Measurements from ENCODE around the gene NOX1.
"Not testable (repeated sequence)": the region's sequence is repeated elsewhere in the genome, so short reads cannot be mapped to it uniquely, and the experiment has no call there.

NOX1 gene

DNA sequence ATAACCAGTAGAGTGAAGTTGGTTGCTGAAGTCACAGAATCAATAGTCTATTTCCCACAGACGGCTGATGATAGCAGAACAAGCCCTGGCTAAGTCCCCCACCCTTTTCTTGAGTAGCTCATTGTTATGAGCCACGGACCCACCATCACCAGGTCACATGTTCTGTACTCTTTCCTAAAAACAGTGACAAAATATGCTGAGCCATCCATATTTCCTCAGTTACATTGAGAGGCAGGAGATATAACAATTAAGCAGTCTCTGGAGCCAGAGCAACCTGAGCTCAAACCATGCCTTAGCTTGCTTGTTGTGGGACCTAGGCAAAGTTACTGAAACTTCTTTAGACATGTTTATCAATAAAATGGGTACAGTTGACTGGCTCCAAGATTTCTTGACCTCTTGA lies 56.8 kb downstream of the NOX1 start:
- H3K27me3 ChIP-seq (ENCODE audit: control insufficient read depth in 1 of 2, insufficient read depth in 2 of 2, low read length in 2 of 2), result no peaks in the 10 kb centered on the region
- no peak overlapping the region for H3K9ac ChIP-seq (ENCODE audit: low read length)
- H3K36me3 ChIP-seq (ENCODE audit: insufficient read depth, low read length), result no peaks in the 10 kb centered on the region
- H3K4me1 ChIP-seq (ENCODE audit: insufficient read depth, low read length), result no peaks in the 10 kb centered on the region
- no peaks in the 10 kb centered on the region for H3K9me3 ChIP-seq (ENCODE audit: low read length)
- no peak overlapping the region for H3K4me3 ChIP-seq (ENCODE audit: low read depth in 1 of 2, low read length in 2 of 2)
- H3K27ac ChIP-seq (ENCODE audit: low read depth, low read length), result no peak overlapping the region

DNA sequence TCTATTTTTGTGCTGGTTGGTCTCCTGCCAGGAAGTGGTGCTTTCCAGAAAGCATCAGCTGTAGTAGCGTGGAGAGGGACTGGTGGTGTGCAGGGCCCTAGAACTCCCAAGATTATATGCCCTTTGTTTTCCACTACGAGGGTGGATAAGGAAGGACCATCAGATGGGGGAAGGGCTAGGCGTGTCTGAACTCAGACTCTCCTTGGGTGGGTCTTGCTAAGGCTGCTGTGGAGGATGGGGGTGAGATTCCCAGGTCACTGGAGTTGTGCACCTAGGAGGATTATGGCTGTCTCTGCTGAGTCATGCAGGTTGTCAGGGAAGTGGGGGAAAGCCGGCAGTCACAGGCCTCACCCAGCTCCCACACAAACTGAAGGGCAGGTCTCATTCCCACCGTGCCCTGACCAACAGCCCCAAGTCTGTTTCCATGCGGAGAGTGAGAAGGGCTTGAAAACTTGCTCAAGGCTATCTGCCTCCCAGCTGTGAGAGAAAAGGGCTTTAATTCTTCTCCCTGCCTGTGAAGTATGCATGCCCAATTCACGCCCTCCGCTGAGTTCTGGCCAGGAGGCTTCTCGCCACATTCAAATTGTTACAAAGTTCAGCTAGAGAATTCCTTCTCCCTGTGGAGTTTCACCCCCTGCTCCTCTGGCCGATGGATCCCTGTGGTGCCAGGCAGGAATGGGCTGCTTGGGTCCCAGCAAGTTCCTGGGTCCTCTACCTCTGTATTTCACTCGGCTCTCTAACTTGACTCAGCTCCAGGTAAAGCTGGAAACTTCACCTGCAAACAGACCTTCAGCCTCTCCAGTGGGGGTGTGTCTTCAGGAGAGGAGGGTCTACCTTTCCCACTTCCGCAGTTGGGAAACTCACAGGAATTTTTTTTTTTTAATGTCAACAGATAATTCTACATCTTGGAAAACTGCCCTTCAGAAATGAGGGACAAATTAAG lies 61.7 kb downstream of the NOX1 start:
- Histone ChIP-seq H3K9ac (ENCODE audit: low read length) (no peak overlapping the region), H3K9me3 (ENCODE audit: low read length) (no peaks in the 10 kb centered on the region), H3K27ac (ENCODE audit: low read depth, low read length) (no peak overlapping the region), H3K4me3 (ENCODE audit: low read depth in 1 of 2, low read length in 2 of 2) (no peak overlapping the region), H3K36me3 (ENCODE audit: insufficient read depth, low read length) (no peaks in the 10 kb centered on the region), H3K4me1 (ENCODE audit: insufficient read depth, low read length) (no peaks in the 10 kb centered on the region), H3K27me3 (ENCODE audit: control insufficient read depth in 1 of 2, insufficient read depth in 2 of 2, low read length in 2 of 2) (no peaks in the 10 kb centered on the region)

DNA sequence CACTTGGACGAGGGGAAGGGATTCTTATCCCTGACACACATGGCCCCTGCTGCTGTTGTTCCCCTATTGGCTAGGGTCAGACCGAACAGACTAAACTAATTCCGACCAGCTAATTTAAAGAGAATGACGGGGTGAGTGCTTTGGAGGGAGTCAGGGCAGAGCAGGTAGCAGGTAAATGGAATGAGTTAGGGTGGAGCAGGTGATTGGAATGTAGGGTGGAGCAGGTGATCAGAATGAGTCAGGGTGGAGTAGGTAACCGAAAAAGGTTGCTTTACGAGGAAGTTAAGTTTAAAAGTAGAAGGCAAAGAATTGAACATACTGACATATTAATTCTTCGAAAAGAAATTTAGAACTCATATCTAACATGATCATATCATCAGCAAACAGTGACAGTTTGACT lies 65.9 kb downstream of the NOX1 start:
- H3K4me1 ChIP-seq (ENCODE audit: insufficient read depth, low read length); H3K36me3 ChIP-seq (ENCODE audit: insufficient read depth, low read length); H3K9ac ChIP-seq (ENCODE audit: low read length); H3K27me3 ChIP-seq (ENCODE audit: control insufficient read depth in 1 of 2, insufficient read depth in 2 of 2, low read length in 2 of 2); H3K27ac ChIP-seq (ENCODE audit: low read depth, low read length); H3K9me3 ChIP-seq (ENCODE audit: low read length); H3K4me3 ChIP-seq (ENCODE audit: low read depth in 1 of 2, low read length in 2 of 2): not testable (repeated sequence)

DNA sequence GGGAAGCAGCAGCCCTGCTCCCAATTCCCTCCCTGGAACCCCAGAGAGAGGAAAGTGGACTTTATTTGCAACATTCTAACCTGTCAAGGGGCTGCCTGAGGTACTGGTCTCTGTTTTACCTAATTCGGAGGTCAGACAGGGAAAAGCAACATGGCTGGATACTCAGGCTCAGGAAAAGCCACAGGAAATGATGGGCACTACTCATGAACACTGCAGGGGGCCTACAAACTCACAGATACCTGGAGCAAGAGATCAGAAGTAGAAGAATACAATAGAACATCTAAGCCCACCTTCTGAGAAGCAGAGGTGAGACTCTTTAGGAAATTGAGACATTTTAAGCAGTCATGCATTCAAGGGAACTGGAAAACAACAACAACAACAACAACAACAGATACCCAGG lies 69.4 kb downstream of the NOX1 start:
- H3K9me3 ChIP-seq (ENCODE audit: low read length), result no peaks in the 10 kb centered on the region

DNA sequence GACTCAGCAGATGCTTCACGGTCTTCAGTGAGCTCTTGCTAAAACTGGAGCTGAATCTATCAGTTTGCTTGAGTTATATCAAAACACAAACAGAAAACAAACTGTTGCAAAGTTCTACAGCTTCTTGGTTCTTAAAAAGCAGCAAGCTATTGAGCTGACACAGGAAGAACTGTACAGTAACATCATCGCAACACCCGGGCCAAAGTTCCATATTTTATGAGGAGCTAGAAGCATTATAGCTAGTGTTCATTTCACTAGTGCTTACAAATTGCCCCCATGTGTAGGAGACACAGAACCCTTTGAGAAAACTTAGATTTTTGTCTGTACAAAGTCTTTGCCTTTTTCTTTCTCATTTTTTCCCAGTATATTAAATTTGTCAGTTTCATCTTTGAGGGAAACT lies 71.3 kb downstream of the NOX1 start:
- H3K27me3 ChIP-seq (ENCODE audit: control insufficient read depth in 1 of 2, insufficient read depth in 2 of 2, low read length in 2 of 2), result no peaks in the 10 kb centered on the region
- H3K36me3 ChIP-seq (ENCODE audit: insufficient read depth, low read length), result no peaks in the 10 kb centered on the region
- H3K9me3 ChIP-seq (ENCODE audit: low read length), result no peaks in the 10 kb centered on the region
- no peak overlapping the region for H3K4me3 ChIP-seq (ENCODE audit: low read depth in 1 of 2, low read length in 2 of 2)
- no peaks in the 10 kb centered on the region for H3K4me1 ChIP-seq (ENCODE audit: insufficient read depth, low read length)
- H3K27ac ChIP-seq (ENCODE audit: low read depth, low read length), result no peak overlapping the region
- H3K9ac ChIP-seq (ENCODE audit: low read length), result no peak overlapping the region

More for the DNA sequence above, 69.4 kb downstream of the NOX1 start:
- Histone ChIP-seq H3K4me1 (ENCODE audit: insufficient read depth, low read length) (no peaks in the 10 kb centered on the region), H3K27me3 (ENCODE audit: control insufficient read depth in 1 of 2, insufficient read depth in 2 of 2, low read length in 2 of 2) (no peaks in the 10 kb centered on the region), H3K36me3 (ENCODE audit: insufficient read depth, low read length) (no peaks in the 10 kb centered on the region), H3K27ac (ENCODE audit: low read depth, low read length) (no peak overlapping the region), H3K4me3 (ENCODE audit: low read depth in 1 of 2, low read length in 2 of 2) (no peak overlapping the region), H3K9ac (ENCODE audit: low read length) (no peak overlapping the region)

DNA sequence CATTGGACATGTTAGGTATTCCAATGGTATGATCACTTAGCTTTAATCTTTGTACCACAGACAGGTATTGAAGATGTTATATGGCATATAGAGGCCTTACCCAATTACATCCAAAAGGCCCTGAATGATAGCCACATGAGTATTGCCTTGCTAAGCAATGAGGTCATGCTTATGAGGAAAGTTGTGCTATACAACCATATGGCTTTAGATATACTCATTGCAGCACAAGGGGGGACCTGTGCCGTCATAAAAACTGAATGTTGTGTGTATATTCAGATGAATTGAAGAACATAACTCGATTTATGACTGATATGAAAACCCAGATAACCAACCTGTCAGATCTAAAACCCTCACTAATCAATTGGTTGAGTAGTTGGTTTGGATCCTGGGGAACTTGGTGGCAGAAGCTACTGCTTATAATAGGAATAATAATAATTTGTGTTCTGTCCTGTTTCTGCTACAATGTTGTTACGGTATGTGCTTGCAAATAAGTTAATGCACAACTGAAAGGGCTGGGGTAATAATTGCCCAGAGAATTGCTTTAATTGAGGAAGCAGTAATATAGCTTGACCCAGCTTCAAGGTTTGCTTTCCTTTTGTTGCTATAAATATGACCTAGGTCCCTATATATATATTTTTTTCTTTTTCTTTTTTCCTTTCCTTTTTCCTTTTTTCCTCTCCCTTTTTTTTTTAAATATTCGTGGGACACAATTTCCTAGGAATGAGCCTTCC lies 75.5 kb downstream of the NOX1 start:
- H3K4me3 ChIP-seq (ENCODE audit: low read depth in 1 of 2, low read length in 2 of 2), result no peak overlapping the region
- H3K9ac ChIP-seq (ENCODE audit: low read length), result no peak overlapping the region
- no peaks in the 10 kb centered on the region for H3K36me3 ChIP-seq (ENCODE audit: insufficient read depth, low read length)
- H3K9me3 ChIP-seq (ENCODE audit: low read length), result no peaks in the 10 kb centered on the region
- H3K4me1 ChIP-seq (ENCODE audit: insufficient read depth, low read length), result no peaks in the 10 kb centered on the region
- H3K27me3 ChIP-seq (ENCODE audit: control insufficient read depth in 1 of 2, insufficient read depth in 2 of 2, low read length in 2 of 2), result no peaks in the 10 kb centered on the region
- H3K27ac ChIP-seq (ENCODE audit: low read depth, low read length), result no peak overlapping the region

DNA sequence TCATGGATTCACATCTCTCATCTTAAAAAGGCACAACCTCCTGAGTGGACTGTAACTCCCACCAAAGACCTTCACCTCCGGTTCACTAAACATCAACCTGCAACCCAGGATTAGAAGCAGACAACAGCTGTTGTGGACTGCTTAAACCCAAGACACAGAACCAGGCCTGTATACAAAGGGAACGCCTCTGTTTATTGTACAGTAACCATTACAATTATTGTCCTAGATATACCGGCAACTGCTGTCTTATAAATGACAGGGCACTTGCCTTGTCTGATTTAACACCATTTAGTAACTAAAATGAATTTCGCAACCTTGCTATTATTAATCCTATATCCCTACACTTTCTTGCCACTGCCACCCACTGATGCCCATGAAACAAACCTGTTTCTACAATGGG lies 76.8 kb downstream of the NOX1 start:
- Histone ChIP-seq H3K36me3 (ENCODE audit: insufficient read depth, low read length) (no peaks in the 10 kb centered on the region), H3K27ac (ENCODE audit: low read depth, low read length) (no peak overlapping the region), H3K9ac (ENCODE audit: low read length) (no peak overlapping the region), H3K4me1 (ENCODE audit: insufficient read depth, low read length) (no peaks in the 10 kb centered on the region), H3K9me3 (ENCODE audit: low read length) (no peaks in the 10 kb centered on the region), H3K4me3 (ENCODE audit: low read depth in 1 of 2, low read length in 2 of 2) (no peak overlapping the region), H3K27me3 (ENCODE audit: control insufficient read depth in 1 of 2, insufficient read depth in 2 of 2, low read length in 2 of 2) (no peaks in the 10 kb centered on the region)

DNA sequence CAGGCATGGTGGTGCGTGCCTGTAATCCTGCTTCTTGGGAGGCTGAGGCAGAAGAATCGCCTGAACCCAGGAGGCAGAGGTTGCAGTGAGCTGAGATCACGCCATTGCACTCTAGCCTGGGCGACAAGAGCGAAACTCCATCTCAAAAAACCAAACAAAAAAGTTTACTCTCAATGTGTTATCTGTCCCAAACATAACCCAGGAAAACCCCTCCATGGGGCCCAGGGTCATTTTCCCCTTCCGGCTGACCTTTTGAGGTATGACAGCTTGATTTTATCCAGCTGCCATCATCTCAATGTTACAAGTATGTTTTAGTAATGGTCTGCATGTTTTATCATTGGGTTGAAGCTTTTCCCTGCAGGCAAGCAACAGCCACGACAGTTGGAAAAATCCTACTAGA lies 77.8 kb downstream of the NOX1 start:
- not testable (repeated sequence) for H3K9me3 ChIP-seq (ENCODE audit: low read length); H3K4me1 ChIP-seq (ENCODE audit: insufficient read depth, low read length); H3K27me3 ChIP-seq (ENCODE audit: control insufficient read depth in 1 of 2, insufficient read depth in 2 of 2, low read length in 2 of 2); H3K36me3 ChIP-seq (ENCODE audit: insufficient read depth, low read length); H3K4me3 ChIP-seq (ENCODE audit: low read depth in 1 of 2, low read length in 2 of 2); H3K27ac ChIP-seq (ENCODE audit: low read depth, low read length); H3K9ac ChIP-seq (ENCODE audit: low read length)
